Endothelial cell (in vitro differentiated cells): ENCODE measurements around the gene NOG. TPM values are rescaled to one million over a fixed set of nuclear protein-coding genes. Genes with fewer than 3 reads are reported as not detected.

Experiments used
- DNase-seq: peaks from one replicate; pipeline ENCODE4 v3.0.0; 2021; ENCODE audit warnings: low spot score
- H3K27ac Mint-ChIP-seq: one replicate; pipeline ENCODE4 v1.8.0; 2021; ENCODE audit warnings: mixed read lengths, inconsistent platforms; ENCODE audit not compliant: unreplicated experiment
- H3K27me3 Mint-ChIP-seq: one replicate; pipeline ENCODE4 v1.8.0; 2021; ENCODE audit warnings: mild to moderate bottlenecking, moderate library complexity, mixed read lengths, inconsistent platforms; ENCODE audit not compliant: unreplicated experiment
- H3K36me3 Mint-ChIP-seq: one replicate; pipeline ENCODE4 v1.8.0; 2021; ENCODE audit warnings: mild to moderate bottlenecking, low read depth, mixed read lengths, inconsistent platforms; ENCODE audit not compliant: unreplicated experiment
- H3K4me1 Mint-ChIP-seq: one replicate; pipeline ENCODE4 v1.8.0; 2021; ENCODE audit warnings: mild to moderate bottlenecking, mixed read lengths, inconsistent platforms; ENCODE audit not compliant: unreplicated experiment
- H3K4me3 Mint-ChIP-seq: one replicate; pipeline ENCODE4 v1.8.0; 2021; ENCODE audit warnings: mild to moderate bottlenecking, mixed read lengths, inconsistent platforms; ENCODE audit not compliant: unreplicated experiment
- H3K9me3 Mint-ChIP-seq: one replicate; pipeline ENCODE4 v1.8.0; 2021; ENCODE audit warnings: mixed read lengths, inconsistent platforms; ENCODE audit not compliant: unreplicated experiment
- CTCF ChIP-seq: fragments of 200-600 bp; sonication (generic); IDR thresholded peaks from one replicate; pipeline ENCODE4 v1.5.0; 2021; ENCODE audit warnings: antibody characterized with exemption; ENCODE audit not compliant: unreplicated experiment
- total RNA-seq: library from RNA; stranded (reverse); fragmentation: NEBNext Ultra II Directional; extraction: Animal tissue kit (Norgen Biotek cat#: 25700); gene quantifications from one replicate; pipeline ENCODE4 v1.2.1, GENCODE V29; 2021; ENCODE audit not compliant: unreplicated experiment

Gene NOG
- total RNA-seq, 1 donor from 2014 or later: not detected

- peaks cover 10% of the 10 kb centered on the region for H3K27me3 Mint-ChIP-seq
- H3K4me3 Mint-ChIP-seq: no peak overlapping the region
These were observed 6.8 kb downstream of the NOG start for GRCh38 chr17:56600256-56600655.

DNA sequence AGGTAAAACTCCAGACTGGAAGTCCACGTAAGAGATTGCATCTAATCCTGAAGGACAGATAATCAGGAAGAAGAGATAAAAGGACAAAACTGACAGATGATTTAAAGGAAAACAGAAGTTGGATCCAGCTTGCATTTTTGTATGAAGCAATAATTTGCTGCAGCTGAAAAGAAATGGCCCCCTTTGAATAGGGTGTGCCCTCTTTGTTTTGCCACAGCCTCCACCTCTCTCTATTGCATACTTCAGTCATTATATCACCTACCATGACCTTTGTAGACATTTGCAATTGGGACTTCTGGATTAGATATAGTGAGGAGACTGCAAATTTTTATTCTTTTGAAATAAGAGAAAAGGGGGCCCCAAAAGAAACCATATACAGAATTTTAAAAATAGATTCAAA is 8.1 kb downstream of the NOG start:
- H3K27me3 Mint-ChIP-seq: peaks cover 7% of the 10 kb centered on the region
- DNase-seq: no peak
- no peak overlapping the region for H3K4me3 Mint-ChIP-seq
- no peak for TF ChIP-seq CTCF
- H3K4me1 Mint-ChIP-seq: peaks cover 4% of the 10 kb centered on the region
- no peaks in the 10 kb centered on the region for H3K9me3 Mint-ChIP-seq
- no peaks in the 10 kb centered on the region for H3K36me3 Mint-ChIP-seq
- H3K27ac Mint-ChIP-seq: no peak overlapping the region

More at GRCh38 chr17:56600256-56600655, 6.8 kb downstream of the NOG start:
- H3K4me1 Mint-ChIP-seq: peaks cover 7% of the 10 kb centered on the region
- no peak for DNase-seq
- TF ChIP-seq CTCF: no peak
- H3K36me3 Mint-ChIP-seq: no peaks in the 10 kb centered on the region
- no peaks in the 10 kb centered on the region for H3K9me3 Mint-ChIP-seq
- no peak overlapping the region for H3K27ac Mint-ChIP-seq

DNA sequence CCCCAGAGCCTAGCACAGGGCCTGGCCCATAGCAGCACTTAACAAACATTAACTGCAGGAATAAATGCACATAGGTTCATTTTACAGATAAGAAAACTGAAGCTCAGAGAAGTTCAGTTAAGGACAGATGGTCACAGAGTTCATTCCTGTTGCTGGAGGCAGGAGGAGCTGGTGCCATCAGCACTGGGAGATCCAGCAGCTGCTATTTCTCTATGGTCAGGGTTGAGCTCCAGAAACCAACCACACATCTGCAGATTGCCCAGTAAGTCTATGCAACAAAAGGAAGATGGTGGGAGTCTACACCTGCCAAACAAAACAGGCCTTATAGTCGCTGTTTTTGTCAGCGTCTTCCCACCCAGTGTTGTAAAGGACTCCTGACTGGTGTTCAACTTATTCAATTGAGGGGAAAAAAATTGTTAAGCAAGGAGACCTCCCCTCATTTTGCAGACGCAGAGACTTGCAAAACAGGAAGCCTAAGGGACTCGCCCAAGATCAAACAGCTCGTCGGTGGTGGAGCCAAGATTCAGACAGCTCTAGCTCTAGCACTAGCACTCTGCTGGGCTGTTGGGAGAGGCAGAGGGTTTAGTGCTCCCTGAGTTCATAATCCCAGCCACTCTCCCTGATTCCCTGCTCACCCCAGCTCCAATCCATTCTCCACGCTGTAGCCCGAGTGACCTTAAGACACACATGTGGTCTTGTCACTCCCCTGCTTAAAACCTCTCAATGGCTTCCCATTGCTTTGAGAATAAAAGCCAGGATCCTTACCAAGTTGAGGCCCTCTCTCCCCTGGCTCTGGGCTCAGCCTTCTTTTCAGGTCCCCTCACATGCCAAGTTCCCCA is 9.0 kb downstream of the NOG start:
- no peak overlapping the region for H3K4me3 Mint-ChIP-seq
- no peaks in the 10 kb centered on the region for H3K4me1 Mint-ChIP-seq
- no peaks in the 10 kb centered on the region for H3K9me3 Mint-ChIP-seq
- no peaks in the 10 kb centered on the region for H3K36me3 Mint-ChIP-seq
- no peak for TF ChIP-seq CTCF
- H3K27ac Mint-ChIP-seq: no peak overlapping the region
- H3K27me3 Mint-ChIP-seq: peaks cover 7% of the 10 kb centered on the region
- no peak for DNase-seq

GRCh38 chr17:56603486-56604238 is 10.2 kb downstream of the NOG start:
- Mint-ChIP-seq H3K27ac (no peak overlapping the region), H3K36me3 (no peaks in the 10 kb centered on the region), H3K4me1 (no peaks in the 10 kb centered on the region), H3K9me3 (no peaks in the 10 kb centered on the region), H3K4me3 (no peak overlapping the region), H3K27me3 (peaks cover 4% of the 10 kb centered on the region)
- no peak for DNase-seq
- TF ChIP-seq CTCF: no peak
